ENCODE results near the gene RCAN3.

RCAN3 gene

GRCh38 chr1:24568475-24568874 lies 65.8 kb downstream of the RCAN3 start:
- TF ChIP-seq EZH2phosphoT487 (IDR thresholded peaks at IDR 0.05; ENCODE audit: low read length) (no peak), EZH2 (optimal IDR thresholded peaks at IDR 0.05; ENCODE audit: low read depth, low read length) (no peak)
- TF ChIP-seq, protein P1, sequence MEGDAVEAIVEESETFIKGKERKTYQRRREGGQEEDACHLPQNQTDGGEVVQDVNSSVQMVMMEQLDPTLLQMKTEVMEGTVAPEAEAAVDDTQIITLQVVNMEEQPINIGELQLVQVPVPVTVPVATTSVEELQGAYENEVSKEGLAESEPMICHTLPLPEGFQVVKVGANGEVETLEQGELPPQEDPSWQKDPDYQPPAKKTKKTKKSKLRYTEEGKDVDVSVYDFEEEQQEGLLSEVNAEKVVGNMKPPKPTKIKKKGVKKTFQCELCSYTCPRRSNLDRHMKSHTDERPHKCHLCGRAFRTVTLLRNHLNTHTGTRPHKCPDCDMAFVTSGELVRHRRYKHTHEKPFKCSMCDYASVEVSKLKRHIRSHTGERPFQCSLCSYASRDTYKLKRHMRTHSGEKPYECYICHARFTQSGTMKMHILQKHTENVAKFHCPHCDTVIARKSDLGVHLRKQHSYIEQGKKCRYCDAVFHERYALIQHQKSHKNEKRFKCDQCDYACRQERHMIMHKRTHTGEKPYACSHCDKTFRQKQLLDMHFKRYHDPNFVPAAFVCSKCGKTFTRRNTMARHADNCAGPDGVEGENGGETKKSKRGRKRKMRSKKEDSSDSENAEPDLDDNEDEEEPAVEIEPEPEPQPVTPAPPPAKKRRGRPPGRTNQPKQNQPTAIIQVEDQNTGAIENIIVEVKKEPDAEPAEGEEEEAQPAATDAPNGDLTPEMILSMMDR (IDR thresholded peaks at IDR 0.05; ENCODE audit: low read length), result no peak
- Histone ChIP-seq H3K4me1 (ENCODE audit: low read length) (0 out of 2 replicates have a peak, but pooled peaks cover 6% of the 10 kb centered on the region), H3F3A (ENCODE audit: insufficient read depth, low read length) (no peaks in the 10 kb centered on the region), H4K20me1 (ENCODE audit: insufficient read depth, low read length) (no peaks in the 10 kb centered on the region), H3K4me2 (ENCODE audit: low read depth, low read length) (no peak overlapping the region), H3K9me2 (replicated peaks; ENCODE audit: insufficient read depth, low read length) (no peaks in the 10 kb centered on the region), H3K79me2 (ENCODE audit: low read length) (no peaks in the 10 kb centered on the region), H3K27me3 (replicated peaks; ENCODE audit: insufficient read depth, low read length) (no peaks in the 10 kb centered on the region), H3K9ac (ENCODE audit: low read length) (no peak overlapping the region), H3K4me3 (ENCODE audit: low read length) (no peak overlapping the region), H3K9me3 (replicated peaks; ENCODE audit: insufficient read depth, low read length) (no peaks in the 10 kb centered on the region), H3K36me3 (replicated peaks; ENCODE audit: insufficient read depth, low read length) (no peaks in the 10 kb centered on the region), H2AFZ (ENCODE audit: low read length) (no peak overlapping the region), H3K27ac (ENCODE audit: low read length) (no peak overlapping the region)
- no peak for DNase-seq

DNA sequence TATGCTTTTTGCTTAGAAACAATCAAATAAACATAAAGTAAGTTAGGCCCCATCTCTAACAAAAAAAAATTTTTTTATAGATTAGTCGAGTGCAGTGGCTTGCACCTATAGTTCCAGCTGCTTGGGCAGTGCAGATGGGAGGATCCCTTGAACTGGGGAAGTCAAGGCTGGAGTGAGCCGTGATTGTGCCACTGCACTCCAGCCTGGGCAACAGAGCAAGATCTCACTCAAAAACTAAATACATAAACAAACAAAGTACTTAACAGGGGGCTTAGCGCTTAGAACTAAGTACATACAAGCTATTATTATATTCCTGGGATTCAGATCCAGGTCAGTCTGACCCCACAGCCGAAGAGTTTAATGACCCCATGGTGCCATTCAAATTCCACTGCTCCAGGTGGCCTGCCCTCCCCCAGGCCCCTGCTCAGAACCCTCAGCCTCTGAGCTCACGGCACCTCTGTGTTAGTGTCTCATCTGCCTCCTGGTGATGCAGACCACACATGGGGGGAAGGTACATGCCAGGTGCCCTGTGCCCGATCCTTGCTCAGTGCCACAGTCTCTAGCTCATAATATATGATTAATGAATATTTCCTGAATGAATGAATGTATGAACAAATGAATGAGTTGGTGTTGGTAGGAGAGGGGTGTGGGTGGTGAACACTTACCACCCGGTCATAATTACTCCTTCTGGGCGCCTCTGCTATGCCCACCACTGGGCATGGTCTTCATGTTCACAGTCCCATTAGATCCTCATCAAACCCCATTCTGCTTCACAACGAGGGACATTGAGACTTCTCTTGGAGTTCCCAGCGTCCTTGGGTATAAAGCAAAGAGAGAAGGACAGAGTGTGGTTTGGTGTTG lies 67.9 kb downstream of the RCAN3 start:
- no peaks in the 10 kb centered on the region for H3F3A ChIP-seq (ENCODE audit: insufficient read depth, low read length)
- TF ChIP-seq, protein P1 (IDR thresholded peaks at IDR 0.05; ENCODE audit: low read length), result no peak
- TF ChIP-seq EZH2 (optimal IDR thresholded peaks at IDR 0.05; ENCODE audit: low read depth, low read length), result no peak
- no peak for TF ChIP-seq EZH2phosphoT487 (IDR thresholded peaks at IDR 0.05; ENCODE audit: low read length)
- no peaks in the 10 kb centered on the region for H3K79me2 ChIP-seq (ENCODE audit: low read length)
- H3K4me3 ChIP-seq (ENCODE audit: low read length), result no peak overlapping the region
- H3K9me2 ChIP-seq (replicated peaks; ENCODE audit: insufficient read depth, low read length), result no peaks in the 10 kb centered on the region
- no peaks in the 10 kb centered on the region for H4K20me1 ChIP-seq (ENCODE audit: insufficient read depth, low read length)
- H3K9ac ChIP-seq (ENCODE audit: low read length), result no peak overlapping the region
- H3K9me3 ChIP-seq (replicated peaks; ENCODE audit: insufficient read depth, low read length), result no peaks in the 10 kb centered on the region
- no peak overlapping the region for H2AFZ ChIP-seq (ENCODE audit: low read length)
- no peak overlapping the region for H3K4me2 ChIP-seq (ENCODE audit: low read depth, low read length)
- H3K4me1 ChIP-seq (ENCODE audit: low read length), result 0 out of 2 replicates have a peak, but pooled peaks cover 6% of the 10 kb centered on the region
- no peak for DNase-seq
- no peak overlapping the region for H3K27ac ChIP-seq (ENCODE audit: low read length)
- H3K36me3 ChIP-seq (replicated peaks; ENCODE audit: insufficient read depth, low read length), result no peaks in the 10 kb centered on the region
- H3K27me3 ChIP-seq (replicated peaks; ENCODE audit: insufficient read depth, low read length), result no peaks in the 10 kb centered on the region

GRCh38 chr1:24572301-24572700 lies 69.7 kb downstream of the RCAN3 start:
- Histone ChIP-seq H3K4me1 (ENCODE audit: low read length) (0 out of 2 replicates have a peak, but pooled peaks cover 6% of the 10 kb centered on the region), H3K9ac (ENCODE audit: low read length) (no peak overlapping the region), H3K27ac (ENCODE audit: low read length) (no peak overlapping the region), H3K4me2 (ENCODE audit: low read depth, low read length) (no peak overlapping the region), H3K4me3 (ENCODE audit: low read length) (no peak overlapping the region), H2AFZ (ENCODE audit: low read length) (peak overlapping the region; percentile 46; the same call in 1 of the 2 replicates), H4K20me1 (ENCODE audit: insufficient read depth, low read length) (no peaks in the 10 kb centered on the region), H3K9me3 (replicated peaks; ENCODE audit: insufficient read depth, low read length) (no peaks in the 10 kb centered on the region), H3K79me2 (ENCODE audit: low read length) (no peaks in the 10 kb centered on the region), H3K9me2 (replicated peaks; ENCODE audit: insufficient read depth, low read length) (no peaks in the 10 kb centered on the region), H3F3A (ENCODE audit: insufficient read depth, low read length) (no peaks in the 10 kb centered on the region), H3K27me3 (replicated peaks; ENCODE audit: insufficient read depth, low read length) (no peaks in the 10 kb centered on the region), H3K36me3 (replicated peaks; ENCODE audit: insufficient read depth, low read length) (no peaks in the 10 kb centered on the region)
- DNase-seq, result no peak
- TF ChIP-seq EZH2phosphoT487 (IDR thresholded peaks at IDR 0.05; ENCODE audit: low read length) (no peak), EZH2 (optimal IDR thresholded peaks at IDR 0.05; ENCODE audit: low read depth, low read length) (no peak)
- TF ChIP-seq, protein P1 (IDR thresholded peaks at IDR 0.05; ENCODE audit: low read length), result no peak

Data from MM.1S (cell line).